GM15510 (cell line): ENCODE results near the gene MTIF3.

Experiments used
- POLR2A ChIP-seq: IDR thresholded peaks from 3 replicates; pipeline ENCODE4 v1.6.1; 2011; ENCODE audit warnings: borderline replicate concordance; ENCODE audit not compliant: insufficient read length; ENCODE audit errors: extremely low read depth

The MTIF3 gene

GRCh38 chr13:27432611-27433210, 17.7 kb downstream of the MTIF3 start:
- TF ChIP-seq POLR2A = no peak

DNA sequence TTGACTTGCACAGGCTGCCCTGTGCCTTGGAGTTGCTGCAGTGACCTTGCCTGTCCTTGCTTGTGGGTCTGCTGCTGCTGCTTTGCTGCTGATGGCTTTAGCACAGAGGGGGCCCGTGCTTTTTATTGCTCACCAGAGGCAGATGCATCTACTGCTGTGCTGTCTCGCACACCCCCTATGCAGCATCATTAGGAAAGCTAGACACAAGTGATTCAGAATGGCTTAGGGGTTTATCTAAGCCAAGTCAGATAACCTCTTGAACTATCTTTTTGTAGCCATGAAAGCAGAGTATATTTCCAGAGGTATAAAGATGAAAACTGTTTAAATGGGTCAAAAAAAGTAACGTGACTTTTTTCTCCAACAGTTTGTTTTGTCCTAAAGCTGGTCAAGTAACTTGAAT, 18.2 kb downstream of the MTIF3 start:
- TF ChIP-seq POLR2A = no peak

GRCh38 chr13:27428160-27428559, 22.2 kb downstream of the MTIF3 start:
- no peak for TF ChIP-seq POLR2A

DNA sequence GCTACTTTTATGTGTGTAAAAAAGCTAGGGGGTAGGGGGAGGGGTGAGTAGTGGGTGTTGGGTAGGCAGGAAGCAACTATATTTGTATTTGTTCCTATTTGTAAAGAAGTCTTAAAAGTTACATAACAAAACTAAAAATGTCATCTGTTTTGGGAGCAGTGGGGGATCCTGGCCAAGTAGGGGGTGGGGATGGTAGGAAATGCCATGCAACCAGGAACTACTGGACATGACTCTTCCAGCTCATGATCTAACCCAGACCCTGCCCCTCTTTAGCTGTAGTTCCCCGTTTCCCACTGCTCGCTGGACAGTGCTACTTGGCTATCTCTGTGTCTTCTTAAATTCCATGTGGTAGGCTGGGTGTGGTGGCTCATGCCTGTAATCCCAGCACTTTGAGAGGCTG, 22.7 kb downstream of the MTIF3 start:
- no peak for TF ChIP-seq POLR2A

DNA sequence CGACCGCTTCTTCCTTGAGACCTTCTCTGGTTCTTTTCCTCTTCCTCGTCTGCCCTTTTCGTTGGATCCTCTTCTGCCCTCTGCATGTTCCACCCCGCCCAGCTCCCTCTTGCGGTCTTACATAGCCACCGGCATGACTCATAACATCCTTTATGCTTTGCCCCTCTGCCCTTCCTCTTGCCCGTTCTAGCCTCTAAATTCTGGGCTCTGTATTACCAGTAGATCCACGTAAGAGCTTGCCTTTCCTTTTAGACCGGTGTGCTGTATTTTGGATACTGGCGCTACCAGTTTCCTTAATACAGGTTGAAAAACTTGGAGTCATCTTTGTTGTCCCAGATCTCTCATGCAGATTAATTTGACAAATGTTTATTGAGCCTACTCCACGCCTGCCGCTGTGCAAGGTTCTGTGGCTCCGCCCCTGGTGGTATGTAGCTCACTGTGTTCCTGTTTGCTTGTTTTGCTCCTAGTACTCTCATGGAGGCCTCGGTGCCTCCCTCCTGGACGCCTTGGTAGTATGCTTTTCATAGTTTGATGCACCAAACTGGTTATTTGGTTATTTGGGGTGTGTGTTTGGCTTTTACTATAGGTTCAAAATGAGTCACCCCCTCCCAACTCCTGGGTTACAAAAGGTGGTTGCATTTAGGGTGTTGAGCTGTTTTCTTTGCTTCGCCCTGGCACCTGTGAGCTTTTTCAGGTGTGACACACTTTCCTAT, 24.3 kb downstream of the MTIF3 start:
- peak; percentile 18 for TF ChIP-seq POLR2A

DNA sequence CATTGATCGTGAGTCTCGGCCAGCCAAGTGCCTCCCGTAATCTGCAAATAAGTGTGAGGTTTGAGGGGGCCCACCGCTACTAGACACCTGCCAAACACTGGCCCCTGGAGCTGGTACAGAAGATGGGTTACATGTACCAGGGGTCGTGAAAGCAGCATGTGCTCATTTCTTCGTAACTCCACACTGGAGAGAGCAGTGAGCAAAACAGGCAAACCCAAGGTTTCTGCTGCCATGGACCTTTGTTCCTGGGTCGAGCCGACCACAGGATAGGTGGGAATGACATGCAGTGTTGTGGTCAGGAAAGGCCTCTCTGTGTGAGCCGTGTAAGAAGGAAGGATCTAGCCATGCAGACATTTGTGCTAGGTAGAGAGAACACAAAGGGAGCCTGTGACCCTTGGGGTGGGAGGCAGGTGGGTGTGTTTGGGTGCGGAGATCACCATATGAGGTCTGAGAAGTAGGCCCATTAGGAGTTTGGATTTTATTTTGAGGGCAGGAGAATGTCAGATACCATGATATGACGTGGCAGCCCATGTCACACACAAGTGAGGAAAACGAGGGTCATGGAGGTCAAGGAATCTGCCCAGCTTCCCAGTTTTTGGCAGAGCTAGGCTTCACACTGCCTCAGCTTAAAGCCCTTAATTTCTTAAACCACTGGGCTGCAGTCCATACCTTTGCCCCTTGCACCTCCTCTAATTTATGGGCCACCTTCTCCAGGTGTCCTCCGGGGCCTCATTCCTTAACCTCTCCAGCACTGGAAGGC, 25.0 kb downstream of the MTIF3 start:
- TF ChIP-seq POLR2A = no peak

GRCh38 chr13:27424246-27425157, 25.9 kb downstream of the MTIF3 start, which contains the start of gene GTF3A:
Gene GTF3A (plus strand): TSS chr13:27424619.
- peak; percentile 94 for TF ChIP-seq POLR2A

DNA sequence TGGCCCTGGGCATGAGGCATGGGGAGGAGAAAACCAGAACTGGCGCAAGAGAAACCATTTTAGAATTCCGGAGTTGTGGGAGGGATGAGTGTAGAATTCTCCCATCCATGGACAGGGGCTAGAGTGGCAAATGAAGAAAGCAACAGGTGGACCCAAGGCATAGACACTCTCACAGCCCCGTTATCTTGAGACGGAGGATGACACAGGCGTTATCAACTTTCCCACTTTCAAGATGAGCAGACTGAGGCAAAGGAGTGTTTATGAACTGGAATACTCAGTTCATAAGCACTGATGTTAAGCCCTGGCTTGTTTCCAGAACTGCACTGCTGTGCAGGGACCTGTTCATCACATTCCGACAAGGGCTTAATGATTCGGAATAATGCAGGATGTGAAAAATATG, 27.0 kb downstream of the MTIF3 start:
- no peak for TF ChIP-seq POLR2A

DNA sequence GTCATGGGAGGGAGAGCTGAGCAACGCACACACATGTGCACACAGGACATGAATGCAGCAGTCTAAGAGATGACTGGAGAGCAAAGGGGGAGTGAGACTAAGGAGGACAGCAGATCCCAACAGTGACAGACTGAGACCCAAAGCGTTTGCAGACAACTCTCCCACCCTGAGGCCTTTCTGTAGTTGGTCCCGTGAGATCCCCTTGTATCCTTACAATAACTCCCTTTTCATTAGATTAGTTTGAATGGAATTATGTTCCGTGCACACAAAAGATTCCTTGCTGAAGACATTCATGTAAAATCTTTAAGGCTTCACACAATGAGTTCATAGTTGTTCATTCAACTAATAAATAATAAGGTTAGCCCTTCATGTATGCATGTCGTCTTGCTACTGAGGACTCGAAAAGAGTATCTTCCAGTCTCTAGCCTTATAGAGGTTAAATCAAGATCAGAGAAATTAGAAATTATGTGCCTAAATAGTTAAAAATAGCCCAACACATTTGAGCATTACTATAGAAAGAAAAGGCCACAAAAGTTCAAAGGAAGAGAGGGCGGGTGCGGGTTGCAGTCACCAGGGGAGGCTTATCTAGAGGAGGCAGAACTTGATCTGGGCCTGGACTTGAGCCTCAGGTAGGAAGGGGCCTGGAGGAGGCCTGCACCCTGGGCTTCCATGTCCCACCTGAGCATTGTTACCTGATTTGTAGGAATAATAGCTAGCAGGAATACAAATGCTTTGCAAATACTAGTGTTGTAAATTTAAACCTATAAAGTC, 29.1 kb downstream of the MTIF3 start:
- TF ChIP-seq POLR2A = no peak

DNA sequence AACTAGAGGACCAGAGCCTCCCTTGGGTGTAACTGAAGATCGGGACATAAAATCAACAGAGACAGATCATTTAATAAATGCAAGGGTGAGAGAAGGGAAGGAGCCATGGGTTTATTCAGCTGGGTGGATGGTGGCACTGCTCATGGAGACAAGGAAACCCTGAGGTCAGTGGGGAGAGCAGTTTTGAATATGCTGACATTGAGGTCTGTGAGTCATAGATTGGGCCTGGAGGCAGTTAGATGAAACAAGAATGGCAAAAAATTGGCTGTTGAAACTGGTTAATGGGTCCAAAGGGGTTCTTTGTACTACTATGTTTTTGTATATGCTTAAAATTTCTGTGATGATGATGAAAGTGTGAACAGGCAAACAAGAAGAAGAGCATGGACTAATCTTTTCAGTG, 31.0 kb downstream of the MTIF3 start:
- TF ChIP-seq POLR2A = no peak

DNA sequence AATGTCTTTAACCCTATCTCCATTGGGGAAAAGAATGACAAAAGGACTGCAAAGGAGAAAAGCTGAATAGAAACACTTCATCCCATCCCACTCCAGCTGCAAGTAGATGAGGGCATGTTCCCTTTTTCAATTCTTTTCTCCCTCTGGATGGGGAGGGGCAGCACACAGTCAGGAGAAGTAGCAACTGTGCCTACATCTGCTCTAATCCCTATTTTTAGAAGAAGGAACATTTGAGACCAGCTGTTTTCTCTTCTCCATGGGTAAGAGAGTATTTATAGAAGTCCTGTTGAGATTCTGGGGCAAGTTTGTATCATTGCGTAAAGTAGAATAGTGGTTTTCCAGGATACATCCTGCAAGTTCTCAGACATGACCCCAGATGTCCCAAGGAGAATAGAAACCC, 35.2 kb downstream of the MTIF3 start:
- TF ChIP-seq POLR2A = no peak

GRCh38 chr13:27411341-27411740, 39.0 kb downstream of the MTIF3 start:
- TF ChIP-seq POLR2A = no peak

DNA sequence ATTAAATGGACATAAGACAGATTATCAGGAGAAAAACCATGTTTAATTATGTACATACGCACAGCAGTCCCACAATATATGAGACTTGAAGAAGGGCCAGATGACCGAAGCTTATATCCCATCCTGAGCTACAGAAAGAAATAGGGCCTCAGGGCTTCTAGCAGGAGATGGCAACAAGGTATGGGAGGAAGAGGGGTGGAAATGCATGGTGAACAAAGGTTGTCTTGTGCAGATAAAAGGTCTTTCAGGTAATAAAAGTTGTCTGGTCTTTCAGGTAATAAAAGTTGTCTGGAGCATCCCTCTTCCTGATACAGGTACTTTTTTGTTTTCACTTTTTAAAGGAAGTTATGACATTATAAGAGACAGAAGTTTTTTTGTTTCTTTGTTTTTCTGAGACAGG, 41.4 kb downstream of the MTIF3 start:
- TF ChIP-seq POLR2A = no peak

DNA sequence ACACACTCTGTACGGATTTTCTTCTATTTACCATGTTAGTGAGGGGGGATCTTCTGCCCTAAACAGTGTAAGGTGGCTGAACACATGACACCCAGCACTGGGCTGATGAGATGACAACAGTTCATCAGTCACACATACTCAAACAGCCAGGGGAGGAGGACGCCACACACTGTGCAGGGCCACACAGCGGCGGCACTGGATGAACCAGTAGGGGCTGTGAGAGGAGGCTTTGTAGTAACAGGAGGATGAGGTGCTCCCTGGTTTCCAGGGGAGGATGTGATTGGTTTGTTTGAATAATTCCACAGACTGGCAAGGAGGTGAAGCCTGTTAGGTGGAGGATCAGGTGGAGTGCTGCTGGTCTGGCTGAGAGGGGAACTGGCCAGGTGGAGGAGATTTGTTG, 42.3 kb downstream of the MTIF3 start:
- no peak for TF ChIP-seq POLR2A
